Coronary artery (tissue), 2 donors: Measurements from ENCODE around the gene SVOP.
"Not testable (repeated sequence)": the region's sequence is repeated elsewhere in the genome, so short reads cannot be mapped to it uniquely, and the experiment has no call there.

Source experiments
- DNase-seq: peaks from one replicate; pipeline ENCODE4 v3.0.0-alpha.2; 2017; ENCODE audit warnings: low spot score
- H3K27ac ChIP-seq, 2 donors: fragments of 200-600 bp; sonication (generic); one replicate each; pipeline ENCODE4 v1.5.1; 2016 to 2019
- H3K4me3 ChIP-seq: fragments of 200-600 bp; sonication (generic); 2 replicates; pipeline ENCODE4 v1.5.1; 2016; ENCODE audit warnings: mild to moderate bottlenecking, moderate library complexity
- CTCF ChIP-seq: fragments of 200-600 bp; sonication (generic); IDR thresholded peaks from one replicate; pipeline ENCODE4 v1.5.1; 2019; ENCODE audit warnings: antibody characterized with exemption

Gene SVOP

GRCh38 chr12:109004017-109004416 is 16.9 kb downstream of the SVOP start:
- no peak for TF ChIP-seq CTCF
- no peak for DNase-seq
- H3K4me3 ChIP-seq = no peak overlapping the region
- H3K27ac ChIP-seq = no peak overlapping the region

GRCh38 chr12:108996320-108996719 is 24.5 kb downstream of the SVOP start:
- DNase-seq = no peak
- no peak overlapping the region for H3K27ac ChIP-seq
- TF ChIP-seq CTCF = no peak
- H3K4me3 ChIP-seq = no peak overlapping the region

GRCh38 chr12:108995370-108995992 is 25.4 kb downstream of the SVOP start:
- DNase-seq = no peak
- Histone ChIP-seq H3K27ac (no peak overlapping the region), H3K4me3 (no peak overlapping the region)
- TF ChIP-seq CTCF = no peak

GRCh38 chr12:108990103-108990502 is 30.8 kb downstream of the SVOP start:
- not testable (repeated sequence) for H3K4me3 ChIP-seq, DNase-seq, H3K27ac ChIP-seq

- no peak overlapping the region for H3K4me3 ChIP-seq
- H3K27ac ChIP-seq = no peak overlapping the region
- no peak for DNase-seq
- no peak for TF ChIP-seq CTCF
Measured at GRCh38 chr12:108989376-108989775, 31.5 kb downstream of the SVOP start.

- DNase-seq = no peak
- H3K27ac ChIP-seq = no peak overlapping the region
- no peak overlapping the region for H3K4me3 ChIP-seq
- TF ChIP-seq CTCF = no peak
Measured at GRCh38 chr12:108985750-108986149, 35.1 kb downstream of the SVOP start.

- Histone ChIP-seq H3K27ac (no peak overlapping the region), H3K4me3 (no peak overlapping the region)
- no peak for DNase-seq
- TF ChIP-seq CTCF = no peak
Measured at GRCh38 chr12:108983227-108983626, 37.6 kb downstream of the SVOP start.
